GM19099 (cell line): ENCODE results near the gene PAPPA.

Experiments used
- POLR2A ChIP-seq: IDR thresholded peaks from 3 replicates; pipeline ENCODE4 v1.6.1; 2011; ENCODE audit warnings: low read depth; ENCODE audit not compliant: insufficient read length; ENCODE audit errors: extremely low read depth

PAPPA gene

DNA sequence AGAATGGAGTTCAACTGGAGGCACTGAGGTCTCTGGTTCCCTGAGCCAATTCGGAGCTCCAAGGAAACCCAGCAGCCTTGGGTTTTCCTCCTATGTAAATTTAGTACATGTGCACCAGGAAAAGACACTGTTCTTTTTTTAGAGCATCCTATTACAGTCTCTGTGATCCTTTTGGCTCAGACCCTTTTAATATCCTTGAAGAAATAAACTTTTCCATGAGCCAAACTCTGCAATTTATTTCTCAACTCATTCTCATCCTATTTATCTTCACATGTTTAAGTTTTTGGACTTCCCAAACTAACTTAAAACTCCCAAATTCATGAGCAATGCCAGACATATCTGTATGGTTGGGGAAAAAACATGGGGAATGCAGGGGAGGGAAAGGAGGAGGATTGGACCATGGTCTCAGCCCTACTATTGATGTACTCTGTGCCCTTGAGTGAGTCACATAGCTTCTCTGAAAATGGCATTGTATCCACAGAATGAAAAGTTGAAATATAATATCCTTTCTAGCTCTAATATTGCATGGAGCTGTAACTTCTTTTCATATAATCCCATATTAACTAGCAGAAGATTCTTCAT is 76.6 kb downstream of the PAPPA start:
- no peak for TF ChIP-seq POLR2A

DNA sequence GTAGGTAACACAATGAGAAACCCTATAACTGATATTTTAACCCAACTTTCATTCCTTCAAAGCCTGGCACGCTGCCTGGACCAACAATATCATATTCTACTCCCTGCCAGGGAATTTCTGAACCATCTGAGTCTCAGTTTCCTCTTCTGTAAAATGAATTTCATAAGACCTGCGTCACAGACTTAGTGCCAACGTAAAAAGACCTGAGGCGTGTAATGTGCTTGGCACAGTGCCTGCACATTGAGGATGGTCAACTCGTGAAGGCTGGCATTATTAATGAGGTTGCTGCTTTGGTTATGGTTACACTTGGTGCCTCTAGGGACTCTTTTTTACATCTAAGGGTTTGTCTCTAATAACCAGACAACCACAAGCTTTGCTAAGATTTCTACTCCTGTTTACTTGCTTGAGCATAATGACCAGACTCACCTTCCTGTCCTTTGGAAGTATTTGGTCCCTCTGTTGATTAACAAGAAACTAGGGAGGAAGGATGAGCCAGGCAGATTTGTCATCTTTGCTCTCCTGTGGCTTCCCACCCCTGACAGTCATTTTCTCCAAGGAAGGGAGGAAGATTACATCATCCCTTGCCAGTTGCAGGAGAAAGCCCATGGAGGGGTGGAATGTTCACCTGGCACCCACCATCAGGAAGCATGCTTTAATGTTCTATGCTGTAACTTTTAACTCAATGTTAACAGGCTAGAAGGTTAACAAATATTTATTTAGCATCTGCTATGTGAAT is 79.0 kb downstream of the PAPPA start:
- TF ChIP-seq POLR2A: no peak

DNA sequence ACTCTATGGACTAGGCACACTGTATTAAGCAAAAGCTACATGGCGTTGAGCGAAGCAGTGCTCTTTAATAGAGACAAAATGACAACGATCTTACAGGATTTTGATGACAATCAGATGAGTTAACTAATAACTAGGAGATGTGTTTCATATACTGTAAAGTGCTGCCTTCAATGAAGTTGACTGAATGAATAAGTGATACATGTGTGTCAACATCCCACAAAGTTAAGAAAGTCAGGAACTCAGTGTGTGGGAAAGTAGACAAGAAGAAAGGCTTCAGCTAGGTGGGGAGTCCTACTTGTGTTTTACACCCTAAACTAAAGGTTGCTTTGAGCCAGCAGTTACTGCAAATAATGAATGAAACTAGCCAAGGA is 79.6 kb downstream of the PAPPA start:
- TF ChIP-seq POLR2A: no peak

DNA sequence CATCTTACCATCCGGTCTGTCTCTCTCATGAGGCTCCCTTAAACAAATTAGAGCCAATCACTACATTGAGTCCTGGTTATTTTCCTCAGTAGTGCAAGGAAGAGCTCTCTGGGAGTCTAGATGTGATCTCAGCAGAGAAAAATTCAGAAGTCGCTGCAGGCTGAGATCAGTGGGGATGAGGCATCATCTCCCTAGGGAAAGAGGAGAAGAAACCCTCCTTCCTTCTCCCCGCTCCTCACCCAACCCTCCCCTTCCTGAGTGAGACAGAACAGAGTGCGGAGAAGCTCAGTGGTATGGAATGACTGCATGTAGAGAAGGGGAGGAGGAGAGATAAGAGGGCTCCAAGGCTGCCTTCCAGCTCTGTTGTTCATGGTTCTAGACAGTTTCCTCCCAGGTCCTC is 80.5 kb downstream of the PAPPA start:
- no peak for TF ChIP-seq POLR2A

DNA sequence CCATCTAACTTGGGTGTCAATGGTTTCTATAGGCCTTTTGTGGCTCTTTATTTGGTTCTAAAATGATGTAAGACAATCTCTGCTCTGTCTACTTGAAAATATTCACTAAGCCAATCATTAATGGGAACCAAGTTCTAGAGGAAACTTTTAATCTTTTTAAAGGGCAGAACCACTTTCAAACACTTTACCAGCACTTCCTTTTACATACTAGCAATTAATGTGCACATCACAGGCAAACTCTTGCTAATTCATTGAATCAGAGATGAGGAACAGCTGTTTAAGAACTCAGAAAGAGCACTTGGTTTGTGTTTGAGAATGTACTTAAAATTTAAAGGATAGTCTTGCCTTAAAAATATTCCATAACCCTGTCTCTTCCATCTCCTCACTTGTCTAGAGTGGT is 83.4 kb downstream of the PAPPA start:
- no peak for TF ChIP-seq POLR2A

DNA sequence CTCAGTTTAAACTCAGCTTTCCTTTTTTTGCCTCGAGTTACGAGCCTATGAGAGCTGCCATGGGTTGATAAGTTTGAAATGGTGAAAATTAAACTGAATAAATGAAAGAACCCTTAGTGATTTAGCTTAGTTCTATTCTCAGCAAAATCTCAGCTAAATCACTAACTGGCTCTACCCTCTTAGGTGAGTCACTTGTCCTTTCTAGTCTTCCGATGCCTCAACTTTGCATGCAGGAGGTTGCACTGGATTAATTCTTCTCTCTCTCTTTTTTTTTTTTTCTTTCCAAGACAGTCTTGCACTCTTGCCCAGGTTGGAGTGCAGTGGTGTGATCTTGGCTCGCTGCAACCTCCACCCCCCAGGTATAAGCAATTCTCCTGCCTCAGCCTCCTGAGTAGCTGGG is 83.9 kb downstream of the PAPPA start:
- no peak for TF ChIP-seq POLR2A

DNA sequence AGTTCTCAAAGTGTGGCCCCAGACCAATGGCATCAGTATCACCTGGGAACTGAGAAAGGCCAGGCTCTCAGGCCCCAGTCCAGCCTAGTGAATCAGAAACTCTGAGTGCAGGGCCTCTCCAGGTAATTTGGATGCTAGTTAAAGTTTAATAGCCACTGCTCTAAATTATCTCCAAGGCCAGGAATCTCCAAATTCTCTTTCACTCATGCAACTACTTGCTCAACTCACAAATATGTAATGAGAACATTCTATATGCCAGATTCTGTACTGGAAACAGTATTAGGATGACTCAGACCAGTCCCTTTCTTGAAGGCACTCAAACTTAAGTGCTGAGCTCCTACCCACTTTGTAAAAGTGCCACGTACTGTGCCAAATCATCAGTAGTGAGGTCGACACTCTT is 84.6 kb downstream of the PAPPA start:
- no peak for TF ChIP-seq POLR2A

DNA sequence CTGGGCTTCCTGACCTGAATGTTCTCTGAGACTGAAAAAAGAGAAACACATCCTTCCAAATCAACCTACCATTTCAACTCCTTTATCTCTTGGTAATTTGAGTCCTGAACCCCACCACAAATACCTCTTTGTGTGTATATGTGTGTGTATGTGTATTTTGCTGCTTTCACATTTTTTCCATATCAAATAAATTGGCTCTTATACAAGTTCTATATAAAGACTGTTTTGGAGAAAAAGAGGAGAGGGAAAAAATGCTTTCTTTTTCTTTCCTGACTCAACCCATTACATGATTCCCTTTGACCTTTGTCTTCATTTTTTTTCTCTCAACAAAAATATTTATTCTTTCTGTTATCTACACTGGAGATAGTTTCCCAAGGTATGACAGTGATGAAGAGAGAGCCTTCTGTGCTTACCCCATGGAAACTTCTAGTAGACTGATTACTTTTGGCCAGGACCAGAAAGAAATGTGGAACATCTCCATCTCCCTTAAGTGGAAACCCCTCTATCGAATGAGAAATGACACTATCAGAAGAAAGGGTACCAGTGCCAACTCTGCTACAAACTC is 85.3 kb downstream of the PAPPA start:
- no peak for TF ChIP-seq POLR2A

DNA sequence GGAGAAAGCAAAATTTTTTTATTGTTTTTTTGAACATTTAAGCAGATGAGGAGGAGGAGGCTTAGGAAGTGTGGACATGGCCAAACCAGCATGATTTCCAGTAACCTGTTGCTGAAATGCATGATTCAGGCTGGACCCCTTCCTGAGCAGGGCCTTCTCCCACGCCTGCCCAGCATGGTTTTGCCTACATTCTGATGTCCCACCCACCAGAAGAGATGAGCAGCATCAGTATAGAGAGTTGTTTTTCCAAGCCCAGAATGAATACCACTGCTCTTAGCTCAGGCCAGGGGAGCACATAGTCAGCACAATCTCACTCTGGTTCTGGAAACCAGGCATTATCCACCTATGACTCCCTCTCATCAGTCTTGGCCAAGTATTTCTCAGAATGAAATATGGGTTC is 90.1 kb downstream of the PAPPA start:
- TF ChIP-seq POLR2A: no peak

DNA sequence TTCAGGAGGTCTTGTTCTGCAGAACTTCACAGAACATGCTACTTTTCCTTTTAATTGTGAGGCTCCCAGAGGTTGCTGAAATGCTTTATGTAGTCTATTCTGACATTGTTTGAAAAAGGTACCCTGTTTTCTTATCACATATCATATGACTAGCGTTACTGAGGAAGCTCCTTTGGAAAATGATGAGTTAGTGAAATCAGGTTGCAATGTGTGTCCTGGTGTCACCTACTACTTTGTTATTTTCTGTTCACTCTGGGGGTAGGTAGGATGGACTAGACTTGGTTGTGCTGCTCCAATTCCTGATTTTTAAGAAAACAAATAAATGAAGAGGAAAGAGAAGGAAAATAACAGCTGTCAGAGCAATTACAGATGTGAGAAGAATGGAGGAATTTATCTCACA is 93.7 kb downstream of the PAPPA start:
- no peak for TF ChIP-seq POLR2A

DNA sequence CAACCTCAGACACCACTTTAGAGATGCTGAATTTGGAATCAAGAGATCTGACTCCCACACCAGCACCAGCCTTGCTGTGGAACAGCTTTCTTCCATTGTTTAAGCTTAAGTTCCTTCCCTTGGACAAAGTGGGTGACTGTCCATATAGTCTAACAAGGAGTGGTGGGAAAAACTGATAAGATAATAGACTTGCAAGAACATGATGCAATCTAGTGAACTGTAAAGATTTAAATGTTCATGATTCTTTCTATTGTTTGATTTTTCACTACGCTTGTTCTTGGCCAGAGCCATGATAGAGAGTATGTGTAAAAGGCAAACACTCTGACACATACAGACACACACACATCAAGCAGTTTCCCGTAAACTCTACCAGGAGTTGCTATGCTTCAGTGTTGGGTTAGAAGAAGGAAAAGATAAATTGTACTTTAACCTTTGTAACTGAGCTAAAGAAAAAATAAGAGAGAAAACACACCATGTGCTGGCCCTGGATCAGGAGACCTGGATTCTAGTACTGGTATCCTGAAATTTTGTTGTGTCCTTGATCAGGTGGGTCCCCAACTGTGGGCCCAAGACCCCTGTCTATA is 94.3 kb downstream of the PAPPA start:
- no peak for TF ChIP-seq POLR2A

DNA sequence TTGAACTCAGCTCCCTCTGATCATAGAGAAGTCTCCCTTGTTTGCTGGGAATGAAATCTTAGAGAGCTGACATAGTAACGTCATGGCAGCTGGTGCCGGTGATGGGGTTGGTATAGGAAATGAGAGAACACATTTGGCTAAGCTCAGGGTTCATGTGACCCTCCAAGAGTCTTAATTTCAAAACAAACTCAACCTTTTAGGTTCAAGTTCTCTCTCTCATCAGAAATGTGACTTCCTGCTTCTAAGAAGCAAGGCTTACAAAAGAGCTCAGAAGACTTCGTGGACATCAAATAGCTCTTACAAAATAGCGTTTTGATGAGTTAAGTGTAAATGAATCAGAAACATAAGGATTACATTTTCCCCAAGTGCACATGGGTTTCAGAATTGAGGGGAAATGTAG is 97.3 kb downstream of the PAPPA start:
- TF ChIP-seq POLR2A: no peak

DNA sequence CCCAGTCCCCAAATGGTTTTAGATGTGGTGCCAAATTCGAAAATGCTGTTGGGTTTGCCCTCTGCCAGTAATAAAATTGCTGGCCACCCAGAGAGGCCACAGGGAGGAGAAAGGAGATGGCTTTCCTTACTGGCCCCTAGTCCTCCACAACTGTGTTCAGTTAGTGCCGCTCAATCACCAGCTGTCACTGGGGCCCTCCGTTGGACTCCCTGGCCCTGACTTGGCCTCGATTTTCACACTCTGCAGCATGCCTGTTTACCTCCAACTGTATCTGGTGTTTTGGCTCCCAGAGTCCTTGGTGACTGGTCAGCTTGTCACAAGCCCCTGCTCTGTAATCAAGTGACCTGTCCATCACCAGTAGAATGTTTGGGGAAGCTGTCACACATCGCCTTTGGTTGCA is 97.8 kb downstream of the PAPPA start:
- no peak for TF ChIP-seq POLR2A

DNA sequence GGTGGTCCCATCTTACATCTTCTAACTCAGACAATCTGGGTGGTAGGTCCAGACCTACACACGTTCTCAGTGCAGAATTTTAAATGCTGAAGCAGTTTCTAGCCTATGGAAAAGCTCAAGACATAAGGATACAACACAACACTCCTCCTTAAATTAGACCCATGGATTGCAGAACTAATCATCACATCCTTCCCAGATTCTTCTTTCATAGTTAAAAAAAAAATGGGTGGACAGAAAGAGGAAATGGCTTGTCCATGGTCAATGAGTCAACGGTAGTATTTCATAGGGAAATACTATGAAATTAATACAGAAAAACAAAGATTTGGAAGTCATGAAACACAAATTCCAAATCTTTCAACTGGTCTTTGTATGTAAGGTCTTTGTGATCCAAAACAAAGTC is 106.9 kb downstream of the PAPPA start:
- TF ChIP-seq POLR2A: no peak

DNA sequence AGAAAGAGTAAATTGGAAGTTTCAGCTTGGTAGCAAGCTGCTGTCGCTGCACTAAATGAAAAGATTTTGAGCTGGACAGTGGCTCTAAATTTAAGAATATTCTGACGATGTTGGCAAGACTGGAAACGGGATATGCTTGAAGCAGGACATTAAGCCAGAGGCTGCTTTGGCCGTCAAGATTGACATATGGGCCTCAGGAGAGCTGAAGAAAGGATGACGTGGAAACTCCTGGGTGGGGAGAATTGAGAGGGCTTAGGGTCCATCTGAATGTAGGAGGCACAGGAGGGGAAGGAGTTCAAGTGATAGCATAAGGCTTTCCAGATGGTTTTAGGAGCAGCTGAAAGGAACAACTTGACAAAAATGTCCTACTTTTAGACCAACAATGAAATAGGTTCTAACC is 108.9 kb downstream of the PAPPA start:
- no peak for TF ChIP-seq POLR2A

DNA sequence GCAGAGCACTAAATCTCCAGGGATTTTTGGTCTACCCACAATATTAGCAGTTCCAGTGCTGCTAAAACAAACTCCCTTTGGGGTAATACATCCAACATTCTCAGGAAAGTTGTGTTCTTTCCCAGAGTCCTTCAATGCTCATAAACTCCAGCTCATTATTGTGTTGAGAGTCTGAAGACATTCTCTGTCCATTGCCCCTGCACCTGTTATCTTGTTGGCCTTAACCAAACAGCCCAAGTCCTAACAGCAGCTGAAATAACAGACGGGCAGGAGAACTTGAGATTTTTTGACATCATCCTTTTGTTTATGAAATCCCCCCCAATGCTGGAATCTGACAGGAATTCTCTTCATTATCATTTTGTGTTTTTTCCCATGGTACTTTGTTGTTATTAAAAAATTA is 110.8 kb downstream of the PAPPA start:
- TF ChIP-seq POLR2A: no peak

DNA sequence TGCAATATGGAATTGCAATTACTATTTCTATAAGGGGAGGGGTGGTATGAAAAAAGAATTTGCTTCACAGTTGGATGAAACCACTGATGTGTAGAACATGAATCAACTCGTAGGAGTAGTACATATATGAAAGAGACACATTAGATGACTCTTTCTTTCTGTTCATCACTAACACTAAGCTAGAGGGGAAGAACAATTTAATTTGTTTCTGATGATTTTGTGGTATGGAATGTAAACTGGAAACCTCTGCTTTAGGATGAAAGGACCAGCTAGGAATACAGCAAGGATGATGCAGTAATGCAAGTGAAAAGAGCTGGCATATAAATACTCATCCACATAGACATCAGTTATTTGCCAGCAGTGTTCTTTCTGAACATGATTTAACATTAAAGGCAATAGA is 113.4 kb downstream of the PAPPA start:
- TF ChIP-seq POLR2A: no peak

DNA sequence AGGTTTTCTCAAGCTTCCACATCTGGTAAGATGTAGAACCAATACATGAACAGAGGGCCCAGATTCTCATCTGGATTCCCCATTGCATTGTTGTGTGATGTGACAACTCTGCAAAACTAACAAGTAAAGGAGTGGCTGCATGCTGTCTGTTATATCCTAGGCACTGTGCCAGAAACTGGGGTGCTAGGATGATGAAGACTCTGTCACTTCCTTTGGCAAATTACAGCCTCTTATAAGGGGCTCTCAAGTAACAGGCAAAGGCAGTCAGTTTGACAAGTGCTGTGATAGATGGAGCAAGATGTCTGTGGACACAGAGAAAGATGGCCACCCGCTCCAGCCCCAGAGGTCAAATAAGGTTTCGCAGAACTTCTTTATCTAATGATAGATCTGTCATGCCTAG is 115.7 kb downstream of the PAPPA start:
- no peak for TF ChIP-seq POLR2A
